Heart left ventricle (tissue), 16 donors: ENCODE results near the gene AKAP8. TPM values are rescaled to one million over a fixed set of nuclear protein-coding genes. Genes with fewer than 3 reads are reported as not detected.

Experiments
- ATAC-seq, 4 donors: fragments of 200-7000 bp; cut with Tn5 transposase; one replicate each; pipeline ENCODE4 v1.9.1; 2020 to 2022; ENCODE audit warnings: moderate library complexity in 4 of 4, mild to moderate bottlenecking in 3 of 4, moderate number of reproducible peaks in 1 of 4
- DNase-seq, 5 donors: peaks; one replicate each; pipeline ENCODE4 v3.0.0-alpha.2; 2020
- H3K27ac ChIP-seq, 12 donors: fragments of 200-600 bp; sonication (generic) in 4 of 12; one replicate each; pipeline versions ENCODE4 v1.5.0 to v1.8.0; 2016 to 2022; ENCODE audit warnings: mild to moderate bottlenecking in 2 of 12
- H3K27me3 ChIP-seq, 9 donors: fragments of 200-600 bp; sonication (generic) in 2 of 9; one replicate each; pipeline versions ENCODE4 v1.5.1 to v1.8.0; 2016 to 2022; ENCODE audit warnings: mild to moderate bottlenecking in 3 of 9
- H3K36me3 ChIP-seq, 9 donors: fragments of 200-600 bp; sonication (generic) in 2 of 9; one replicate each; pipeline versions ENCODE4 v1.5.0 to v1.8.0; 2018 to 2022; ENCODE audit warnings: mild to moderate bottlenecking in 2 of 9
- H3K4me1 ChIP-seq, 12 donors: fragments of 200-600 bp; sonication (generic) in 4 of 12; one replicate each; pipeline versions ENCODE4 v1.5.0 to v1.8.0; 2016 to 2022; ENCODE audit warnings: mild to moderate bottlenecking in 3 of 12
- H3K4me3 ChIP-seq, 12 donors: fragments of 200-600 bp; sonication (generic) in 4 of 12; one replicate each; pipeline versions ENCODE4 v1.5.0 to v1.8.0; 2017 to 2022; ENCODE audit warnings: mild to moderate bottlenecking in 9 of 12, moderate library complexity in 4 of 12
- H3K9me3 ChIP-seq, 12 donors: fragments of 200-600 bp; sonication (generic) in 4 of 12; one replicate each; pipeline versions ENCODE4 v1.5.0 to v1.8.0; 2016 to 2022; ENCODE audit warnings: mild to moderate bottlenecking in 1 of 12
- CTCF ChIP-seq, 12 donors: fragments of 200-600 bp; sonication (generic) in 4 of 12; IDR thresholded peaks; one replicate each; pipeline versions ENCODE4 v1.5.0 to v1.8.0; 2018 to 2022; ENCODE audit warnings: antibody characterized with exemption in 12 of 12, mild to moderate bottlenecking in 5 of 12
- POLR2A ChIP-seq, 2 donors: fragments of 450-650 bp; IDR thresholded peaks; one replicate each; pipeline ENCODE4 v1.6.1; 2017; ENCODE audit warnings: antibody characterized with exemption in 2 of 2, mild to moderate bottlenecking in 2 of 2, moderate library complexity in 2 of 2
- WGBS, 4 donors: extraction: QIAGEN DNeasy Blood & Tissue Kit in 2 of 4; methylation state at CpG; one replicate each; pipeline versions ENCODE4 v1.1.5 to v1.1.7; 2013 to 2018; 5-methylcytosine and 5-hydroxymethylcytosine counted together
- intact Hi-C, 10 donors: fragments of 100-400 bp; cut with DNase I; formaldehyde crosslinking; loops; one replicate each; pipeline versions ENCODE4 v1.11.1 to v1.14.2; 2022
- polyA plus RNA-seq, 2 donors: library from polyadenylated mRNA; stranded (reverse); fragments of 200-250 nt; gene quantifications; one replicate each; pipeline ENCODE4 v1.2.3, GENCODE V29; 2013
- total RNA-seq, 9 donors: library from RNA; depleted of rRNA in 2 of 9; stranded (reverse); fragments of >200 nt in 2 of 9; fragmentation: NEBNext Ultra II Directional in 3 of 9; extraction: Animal tissue kit (Norgen Biotek cat#: 25700) in 3 of 9; gene quantifications; one replicate each; pipeline versions ENCODE4 v1.1.0 to v1.2.4, GENCODE V29; 2016 to 2023
- donor health status: ischemic (EF 13 %, LVEDD 7.1; RV severe dilation, severe dysfunction).
- donor health status: healthy with polysubstance abuse.
- donor health status: DM: no; HTN: yes; CAD: no.
- donor health status: DM: no; HTN: no; CAD: no.
- donor health status: ischemic (EF 25% LVEDD 6.9; RV normal size, moderate dysfunction).
- donor health status: ischemic (EF 25% LVEDD 5.7; RV mildly dilated, moderate dysfunction).
- donor health status: healthy.
- donor health status: DM: yes; HTN: yes; CAD: no.
- donor health status: ischemic (EF 35%, LVEDD 5.7; RV mildly dilated, moderate dysfunction).
- donor health status: nonischemic (EF 11% LVEDD 7.7; RV severe dilation, severe dysfunction).
- donor health status: DM: yes; HTN: yes; CAD: no.
- donor health status: PGD.
- donor health status: ischemic (EF 29% LVEDD 5.4; RV normal size, mild dysfunction).
- donor health status: nonischemic (EF 23%, LVEDD 6.1; RV moderate dilation, normal function).

The AKAP8 gene
- total and polyA plus RNA-seq, 11 donors, result 9.6 to 24.8 (median 18.8) TPM

GRCh38 chr19:15332311-15332996 lies 47.1 kb downstream of the AKAP8 start, which contains the start of gene BRD4:
Gene BRD4, minus strand, starts transcription at chr19:15332539. Its CDS starts 59,440 bp downstream, at chr19:15273099.
- intact Hi-C loops, result loop anchor here in 8 of 10 donors (5.0 to 10.0 kb wide), 7 partner anchors 35 to 120 kb away; partner anchors contain the start of gene AKAP8 (in 3 of the 8)
- Histone ChIP-seq H3K4me3 (peak within 1 kb of the TSS; percentile 73 to 99 (median 96)), H3K36me3 (peaks cover 0 to 3% (median 0%) of the 10 kb centered on the region in 9 donors), H3K4me1 (peaks cover 6 to 67% (median 54%) of the 10 kb centered on the region in 12 donors), H3K27ac (peak within 1 kb of the TSS; percentile 84 to 97 (median 92)), H3K9me3 (no peaks in the 10 kb centered on the region), H3K27me3 (no peaks in the 10 kb centered on the region)
- peak; percentile 22 to 84 (median 80) for ATAC-seq
- peak; percentile 74 to 88 (median 84) for DNase-seq
- TF ChIP-seq CTCF (IDR thresholded peaks at IDR 0.05) (no peak), POLR2A (IDR thresholded peaks at IDR 0.05) (no peak)
- WGBS, 4 donors, result 2 to 5% (median 3%) methylated on average over 32 to 81 of the region's 81 CpGs

- peak in 3 of 4 donors; percentile 36 to 52 (median 41) for ATAC-seq
- intact Hi-C loops, result loop anchor here in 8 of 10 donors (5.0 to 10.0 kb wide), 7 partner anchors 34 to 121 kb away; partner anchors contain the start of gene AKAP8 (in 3 of the 8)
- peak; percentile 51 to 83 (median 64) for DNase-seq
- Histone ChIP-seq H3K4me3 (peak overlapping the region; percentile 73 to 99 (median 96)), H3K36me3 (peaks cover 0 to 3% (median 0%) of the 10 kb centered on the region in 9 donors), H3K4me1 (peaks cover 6 to 67% (median 54%) of the 10 kb centered on the region in 12 donors), H3K27me3 (no peaks in the 10 kb centered on the region), H3K27ac (peak overlapping the region; percentile 84 to 97 (median 92)), H3K9me3 (no peaks in the 10 kb centered on the region)
- WGBS, 4 donors, result 0 to 1% (median 1%) methylated on average over 10 to 122 of the region's 122 CpGs
- TF ChIP-seq CTCF (IDR thresholded peaks at IDR 0.05) (no peak), POLR2A (IDR thresholded peaks at IDR 0.05) (no peak)
Measured at GRCh38 chr19:15331419-15332310, 47.9 kb downstream of the AKAP8 start.

- Histone ChIP-seq H3K36me3 (peaks cover 0 to 3% (median 0%) of the 10 kb centered on the region in 9 donors), H3K27me3 (no peaks in the 10 kb centered on the region), H3K9me3 (no peaks in the 10 kb centered on the region), H3K27ac (peak overlapping the region; percentile 84 to 97 (median 92)), H3K4me3 (peak overlapping the region; percentile 73 to 99 (median 96)), H3K4me1 (peaks cover 8 to 68% (median 60%) of the 10 kb centered on the region in 12 donors)
- 6 to 9% (median 8%) methylated on average over 17 of the region's 17 CpGs for WGBS, 4 donors
- ATAC-seq (peak in 2 of 4 donors; percentile 27 to 36), DNase-seq (no peak)
- no peak for TF ChIP-seq CTCF (IDR thresholded peaks at IDR 0.05)
- no peak for TF ChIP-seq POLR2A (IDR thresholded peaks at IDR 0.05)
- intact Hi-C loops, result loop anchor here in 8 of 10 donors (5.0 to 10.0 kb wide), 7 partner anchors 34 to 121 kb away; partner anchors contain the start of gene AKAP8 (in 3 of the 8)
Measured at GRCh38 chr19:15330801-15331418, 48.7 kb downstream of the AKAP8 start.
